ENCODE measurements around the gene NSG1. TPM values are rescaled to one million over a fixed set of nuclear protein-coding genes. Genes with fewer than 3 reads are reported as not detected.

The NSG1 gene
- total and polyA plus RNA-seq, 2 experiments from 2014 or later: 30.2 to 70.1 TPM

GRCh38 chr4:4427121-4427870 lies 40.4 kb downstream of the NSG1 start:
- no peak overlapping the region for H3K4me2 ChIP-seq
- H3K27ac ChIP-seq: no peak overlapping the region
- no peak overlapping the region for H2AFZ ChIP-seq
- no peak overlapping the region for H3K4me3 ChIP-seq
- 77% methylated on average over 12 of the region's 12 CpGs for WGBS (ENCODE audit: low lambda C conversion rate, missing lambda C conversion rate)
- H3K9me3 ChIP-seq (ENCODE audit: low read depth): no peaks in the 10 kb centered on the region
- H4K20me1 ChIP-seq (ENCODE audit: insufficient read depth, poor library complexity, severe bottlenecking): no peaks in the 10 kb centered on the region
- H3K4me1 ChIP-seq (ENCODE audit: insufficient read depth): no peaks in the 10 kb centered on the region
- H3K36me3 ChIP-seq (replicated peaks; ENCODE audit: insufficient read depth, low read depth): no peaks in the 10 kb centered on the region
- no peaks in the 10 kb centered on the region for H3K27me3 ChIP-seq
- no peaks in the 10 kb centered on the region for H3K9me2 ChIP-seq (replicated peaks; ENCODE audit: insufficient read depth)
- DNase-seq (ENCODE audit: low spot score): no peak
- H3K79me2 ChIP-seq: no peaks in the 10 kb centered on the region
- no peak for TF ChIP-seq EZH2phosphoT487 (IDR thresholded peaks at IDR 0.05; ENCODE audit: low read depth, severe bottlenecking, unreplicated experiment)
- no peak for TF ChIP-seq CTCF (IDR thresholded peaks at IDR 0.05; ENCODE audit: poor library complexity)
- no peak for TF ChIP-seq EZH2 (IDR thresholded peaks at IDR 0.05; ENCODE audit: borderline replicate concordance)

GRCh38 chr4:4427886-4428285 lies 41.0 kb downstream of the NSG1 start:
- Histone ChIP-seq H3K27ac (no peak overlapping the region), H3K36me3 (replicated peaks; ENCODE audit: insufficient read depth, low read depth) (no peaks in the 10 kb centered on the region), H3K4me2 (no peak overlapping the region), H3K9me3 (ENCODE audit: low read depth) (no peaks in the 10 kb centered on the region), H3K79me2 (no peaks in the 10 kb centered on the region), H4K20me1 (ENCODE audit: insufficient read depth, poor library complexity, severe bottlenecking) (no peaks in the 10 kb centered on the region), H3K4me3 (no peak overlapping the region), H3K27me3 (no peaks in the 10 kb centered on the region), H3K4me1 (ENCODE audit: insufficient read depth) (no peaks in the 10 kb centered on the region), H2AFZ (no peak overlapping the region), H3K9me2 (replicated peaks; ENCODE audit: insufficient read depth) (no peaks in the 10 kb centered on the region)
- DNase-seq (ENCODE audit: low spot score): no peak
- no peak for TF ChIP-seq EZH2 (IDR thresholded peaks at IDR 0.05; ENCODE audit: borderline replicate concordance)
- TF ChIP-seq EZH2phosphoT487 (IDR thresholded peaks at IDR 0.05; ENCODE audit: low read depth, severe bottlenecking, unreplicated experiment): no peak
- no peak for TF ChIP-seq CTCF (IDR thresholded peaks at IDR 0.05; ENCODE audit: poor library complexity)
- 82% methylated on average over 5 of the region's 5 CpGs for WGBS (ENCODE audit: low lambda C conversion rate, missing lambda C conversion rate)

GRCh38 chr4:4428966-4429875 lies 42.3 kb downstream of the NSG1 start:
- no peaks in the 10 kb centered on the region for H4K20me1 ChIP-seq (ENCODE audit: insufficient read depth, poor library complexity, severe bottlenecking)
- no peaks in the 10 kb centered on the region for H3K79me2 ChIP-seq
- no peak for DNase-seq (ENCODE audit: low spot score)
- no peaks in the 10 kb centered on the region for H3K36me3 ChIP-seq (replicated peaks; ENCODE audit: insufficient read depth, low read depth)
- H3K27ac ChIP-seq: no peak overlapping the region
- no peak overlapping the region for H3K4me3 ChIP-seq
- no peaks in the 10 kb centered on the region for H3K27me3 ChIP-seq
- H2AFZ ChIP-seq: no peak overlapping the region
- TF ChIP-seq EZH2phosphoT487 (IDR thresholded peaks at IDR 0.05; ENCODE audit: low read depth, severe bottlenecking, unreplicated experiment) (no peak), CTCF (IDR thresholded peaks at IDR 0.05; ENCODE audit: poor library complexity) (no peak), EZH2 (IDR thresholded peaks at IDR 0.05; ENCODE audit: borderline replicate concordance) (no peak)
- H3K9me3 ChIP-seq (ENCODE audit: low read depth): no peaks in the 10 kb centered on the region
- H3K4me1 ChIP-seq (ENCODE audit: insufficient read depth): no peaks in the 10 kb centered on the region
- WGBS (ENCODE audit: low lambda C conversion rate, missing lambda C conversion rate): 92% methylated on average over 10 of the region's 10 CpGs
- no peak overlapping the region for H3K4me2 ChIP-seq
- H3K9me2 ChIP-seq (replicated peaks; ENCODE audit: insufficient read depth): no peaks in the 10 kb centered on the region
